NCI-H446 treated with DMSO at 0.1 percent for 48 hours (cell line): ENCODE data around the gene RTF1.

Experiments
- DNase-seq: peaks from one replicate; lab custom pipeline; 2025; lab: John Stamatoyannopoulos, UW

The RTF1 gene

DNA sequence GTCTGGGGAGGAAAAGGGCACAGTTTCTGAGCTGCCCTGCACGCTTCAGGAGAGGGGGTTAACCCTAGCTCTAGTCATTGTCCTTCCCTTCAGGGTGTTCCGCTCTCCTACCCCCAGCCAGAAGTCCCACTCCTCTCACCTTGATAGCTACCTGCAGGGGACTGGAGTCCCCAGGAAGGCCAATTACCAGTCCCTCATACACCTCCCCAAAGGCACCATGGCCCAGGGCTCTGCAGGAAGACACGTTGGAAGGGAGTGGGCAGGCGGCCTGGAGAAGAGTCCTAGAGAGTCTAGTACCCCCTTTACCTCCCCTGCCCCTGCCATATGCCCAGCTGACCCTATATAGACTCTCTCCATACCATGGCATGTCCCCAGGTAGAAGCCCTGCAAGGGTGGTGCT lies 88.9 kb downstream of the RTF1 start:
- DNase-seq = no peak

DNA sequence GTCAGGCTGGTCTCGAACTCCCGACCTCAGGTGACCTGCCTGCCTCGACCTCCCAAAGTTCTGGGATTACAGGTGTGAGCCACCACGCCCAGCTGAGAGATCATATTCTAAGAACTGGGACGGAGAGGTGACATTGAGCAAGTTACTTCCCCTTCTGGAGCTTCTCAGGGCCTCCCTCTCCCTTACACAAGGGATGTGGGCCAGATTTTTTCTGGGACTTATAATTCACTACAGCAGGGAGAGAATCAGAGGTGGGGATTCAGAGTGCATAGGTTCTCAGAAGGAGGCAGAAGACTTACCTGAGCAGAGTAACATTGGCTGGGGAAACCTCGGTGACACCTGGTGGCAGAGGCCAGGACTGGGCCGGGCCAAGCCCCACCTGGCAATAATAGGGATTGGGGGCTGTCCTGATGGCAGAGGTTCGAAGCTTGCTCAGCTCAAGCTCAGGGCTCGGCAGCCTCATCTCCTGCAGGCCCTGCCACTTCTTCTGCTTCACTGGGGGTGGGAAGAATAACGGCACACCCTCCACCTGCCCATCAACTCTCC lies 90.0 kb downstream of the RTF1 start:
- no peak for DNase-seq

DNA sequence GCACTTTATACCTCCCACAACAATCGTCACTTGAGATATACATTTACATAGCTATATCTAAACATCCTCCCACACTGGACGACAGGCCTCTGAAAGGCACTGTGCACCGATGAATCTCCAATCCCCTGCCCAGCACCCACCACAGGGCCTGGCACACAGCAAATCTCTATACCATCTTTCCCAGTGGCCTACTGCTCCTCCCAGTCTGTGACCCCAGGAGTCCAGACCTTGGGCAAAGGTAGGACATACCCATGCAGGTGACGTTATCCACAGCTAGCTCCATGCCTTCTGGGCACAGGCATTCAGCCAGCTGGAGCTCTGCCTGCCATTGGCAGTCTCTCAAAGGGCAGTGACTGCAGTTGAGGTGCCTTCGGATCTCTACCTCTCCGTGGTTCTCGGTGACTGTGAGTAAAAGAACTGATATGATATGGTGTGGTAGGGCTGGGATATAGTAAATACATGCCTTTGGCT lies 91.0 kb downstream of the RTF1 start:
- no peak for DNase-seq

DNA sequence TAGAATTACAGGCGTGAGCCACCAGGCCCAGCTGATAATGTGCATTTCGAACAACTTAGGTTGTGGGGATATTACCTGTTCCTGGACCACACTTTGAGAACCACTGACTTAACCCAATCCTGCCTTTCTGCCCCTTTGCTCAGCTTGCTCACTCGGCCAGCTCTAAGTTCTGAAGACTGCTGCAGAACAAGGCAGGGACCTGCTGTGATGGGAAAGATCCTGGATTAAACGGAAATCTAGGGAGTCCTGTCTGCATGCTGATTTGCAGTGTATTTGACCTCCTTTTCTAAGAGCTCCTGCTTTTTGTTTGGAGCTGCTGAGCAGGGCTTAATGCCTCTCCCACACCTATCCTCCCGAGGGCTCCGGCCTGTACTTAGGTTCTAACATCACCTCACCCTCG lies 93.8 kb downstream of the RTF1 start:
- no peak for DNase-seq

DNA sequence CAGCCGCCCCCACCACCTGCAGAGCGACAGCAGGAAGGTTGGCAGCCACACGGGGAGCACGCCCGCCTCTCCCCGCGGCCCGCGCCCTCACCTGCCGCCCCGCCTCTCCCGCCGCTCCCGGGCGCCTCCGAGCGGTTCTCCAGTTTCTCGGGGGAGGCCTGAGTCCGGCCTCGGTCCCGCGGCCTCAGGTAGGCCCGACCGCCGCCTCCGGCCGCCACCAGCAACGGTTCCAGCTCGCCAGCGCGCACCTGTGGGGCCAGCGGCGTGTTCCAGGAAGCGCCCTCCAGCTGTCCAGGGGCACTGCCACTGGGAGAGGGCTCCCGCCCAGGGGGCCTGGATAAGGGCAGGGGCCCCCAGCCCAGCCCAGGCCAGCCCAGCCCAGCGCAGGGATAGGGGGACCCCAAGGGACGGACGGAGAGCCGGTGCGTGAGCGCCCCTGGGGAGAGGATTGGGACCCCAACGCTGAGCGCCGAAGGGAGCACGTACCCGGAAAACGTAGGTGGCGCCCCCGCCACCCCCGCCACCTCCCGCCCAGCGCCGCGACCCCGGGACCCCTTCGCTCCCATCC lies 94.5 kb downstream of the RTF1 start:
- no peak for DNase-seq

DNA sequence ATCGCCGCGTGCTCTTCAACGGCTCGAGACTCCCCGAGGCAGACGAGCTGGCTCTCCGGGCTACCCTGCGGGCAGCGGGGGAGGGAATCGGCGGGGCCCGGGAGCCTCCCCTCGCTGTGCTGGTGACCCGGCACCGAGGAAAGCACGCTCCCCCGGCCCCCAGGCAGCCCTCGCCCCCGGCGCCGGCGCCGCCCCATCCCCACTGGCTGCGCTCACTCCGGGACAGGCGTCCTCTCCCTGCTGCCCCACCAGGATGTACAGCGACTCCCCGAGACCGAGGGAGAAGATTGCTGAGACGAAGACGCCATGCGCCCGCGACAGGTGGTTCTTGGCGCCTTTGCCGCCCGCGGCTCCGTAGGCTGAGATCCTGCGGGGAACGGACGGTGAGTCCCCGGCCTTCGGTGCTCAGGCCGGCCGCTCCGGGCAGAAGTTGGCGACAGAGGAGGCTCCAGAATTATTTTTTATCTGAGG lies 95.0 kb downstream of the RTF1 start:
- no peak for DNase-seq

DNA sequence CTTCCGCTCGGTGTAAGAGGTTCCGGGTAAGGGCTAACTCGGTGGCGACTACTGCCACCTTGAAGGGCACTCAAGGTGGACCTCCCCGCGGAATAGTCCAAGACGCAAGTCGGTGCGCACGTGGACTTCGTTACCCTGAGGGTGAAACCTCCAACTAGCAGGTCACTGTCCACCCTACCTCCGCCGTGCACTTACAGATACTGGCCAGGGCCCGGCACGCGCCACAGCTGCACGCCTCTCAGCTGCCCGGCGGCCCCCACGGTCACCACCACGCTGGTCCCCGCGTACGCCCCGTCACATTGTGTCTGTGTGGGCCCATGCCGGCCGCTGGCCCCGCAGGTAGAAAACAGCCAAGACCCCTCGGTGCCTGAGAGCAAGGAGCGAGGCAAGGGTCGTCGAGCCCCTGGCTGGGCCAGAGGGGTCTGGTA lies 95.6 kb downstream of the RTF1 start:
- no peak for DNase-seq

DNA sequence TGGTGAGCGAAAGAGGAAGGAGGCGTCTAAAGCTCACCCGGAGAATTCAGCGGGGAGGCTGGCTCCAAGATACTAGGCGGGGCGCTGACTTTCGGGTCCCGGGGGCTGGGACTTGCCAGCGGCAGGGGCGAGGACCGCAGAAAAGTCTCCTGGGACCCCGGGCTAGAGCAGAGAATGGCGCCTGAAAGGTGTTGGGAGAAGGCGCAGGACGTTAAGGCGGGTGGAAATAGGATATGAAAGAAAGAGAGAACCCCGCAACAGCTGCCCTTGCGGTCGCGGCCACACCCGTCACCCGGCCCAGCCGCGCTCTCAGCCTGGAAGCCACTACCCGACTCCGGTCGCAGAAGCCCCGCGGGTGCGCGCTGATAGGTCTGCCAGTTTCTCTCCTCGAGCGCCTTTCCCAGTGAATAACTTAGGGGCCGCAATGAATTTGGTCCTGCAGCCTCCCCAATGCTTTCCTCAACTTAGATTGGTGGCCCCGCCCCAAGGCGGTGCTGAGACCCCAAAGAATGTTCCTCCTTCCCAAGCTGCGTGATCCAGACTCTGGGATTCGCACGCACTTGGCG lies 96.1 kb downstream of the RTF1 start:
- DNase-seq = no peak

DNA sequence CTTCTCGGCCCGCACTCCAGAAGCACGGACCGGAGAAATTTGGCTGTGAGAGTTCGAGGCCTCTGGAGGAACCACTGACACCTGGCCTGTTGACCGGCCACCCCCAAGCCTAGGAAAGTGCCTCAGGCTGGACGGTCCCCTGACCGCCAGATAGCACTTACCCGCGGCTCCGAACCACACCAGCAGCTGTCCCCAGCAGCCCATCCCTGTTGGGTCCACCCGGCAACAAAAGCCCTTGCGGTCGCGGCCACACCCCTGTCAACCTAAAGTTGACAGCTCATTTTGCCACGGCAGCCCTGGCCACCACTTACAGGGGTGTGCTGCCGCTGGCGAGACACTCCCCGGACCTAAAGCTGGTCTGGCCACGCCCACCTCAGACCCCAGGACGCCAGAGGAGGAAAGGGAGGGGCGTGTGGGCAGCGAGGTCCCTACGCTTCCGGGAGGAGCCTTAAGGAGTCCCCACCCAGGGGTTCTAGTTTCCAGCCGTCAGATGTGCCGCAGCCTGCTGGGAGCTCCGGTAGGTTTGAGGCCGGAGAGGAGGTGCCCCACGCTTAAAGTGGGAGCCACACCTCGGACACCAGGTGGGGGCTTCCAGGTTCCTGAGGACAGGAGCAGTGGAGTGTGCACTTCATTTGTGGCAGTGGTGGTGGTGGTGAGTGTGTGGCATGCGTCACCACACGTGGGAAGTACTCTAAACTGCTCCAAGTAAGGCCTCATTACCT lies 96.8 kb downstream of the RTF1 start, which contains the start of gene LTK:
Gene LTK (minus strand): TSS at position 322 of the 722 bp plus-strand sequence. CDS start 118 bp downstream, at position 204.
- no peak for DNase-seq

DNA sequence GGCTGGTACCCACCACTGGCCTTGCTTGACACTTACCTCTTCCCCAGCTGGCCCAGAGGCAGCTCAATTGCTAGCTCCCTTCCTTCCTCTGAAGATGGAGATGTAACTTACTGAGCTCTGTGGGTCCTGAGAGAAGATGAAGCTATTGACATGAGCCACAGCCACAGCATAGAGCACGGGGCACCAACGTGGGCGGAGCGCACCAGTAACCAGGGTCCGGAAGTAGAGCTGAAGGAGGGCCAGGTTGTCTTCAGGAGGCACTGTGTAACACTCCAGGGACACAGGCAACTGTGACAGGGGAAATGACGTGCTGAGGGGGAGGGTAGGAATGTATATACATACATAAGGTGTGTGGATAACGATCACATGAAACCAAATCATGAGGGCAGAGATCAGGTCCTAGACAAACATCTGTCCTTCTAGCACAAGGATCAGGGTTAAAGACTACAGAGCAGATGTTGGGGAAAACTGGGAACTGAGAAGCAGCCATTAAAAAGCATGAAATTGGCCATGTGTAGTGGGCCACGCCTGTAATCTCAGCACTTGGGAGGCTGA lies 101.1 kb downstream of the RTF1 start:
- DNase-seq = no peak

DNA sequence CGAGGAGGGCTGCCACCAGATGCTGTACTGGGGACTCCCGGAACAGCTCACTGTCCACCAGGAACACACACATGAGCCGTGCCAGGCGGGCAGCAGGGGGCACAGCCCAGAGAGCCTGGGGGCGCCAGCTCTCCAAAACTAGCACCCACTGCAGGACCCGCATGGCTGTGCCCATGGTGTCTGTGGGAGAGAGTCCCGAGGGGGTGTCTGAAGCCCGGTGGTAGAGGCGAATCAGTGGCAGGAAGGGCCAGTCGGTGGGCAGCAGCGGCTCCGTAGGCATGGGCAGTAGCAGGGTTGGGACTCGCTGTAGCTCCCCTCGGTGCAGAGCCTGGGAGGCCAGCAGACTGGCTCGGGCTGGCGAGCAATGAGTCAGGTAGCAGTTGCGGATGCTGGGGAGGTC lies 103.7 kb downstream of the RTF1 start:
- no peak for DNase-seq

DNA sequence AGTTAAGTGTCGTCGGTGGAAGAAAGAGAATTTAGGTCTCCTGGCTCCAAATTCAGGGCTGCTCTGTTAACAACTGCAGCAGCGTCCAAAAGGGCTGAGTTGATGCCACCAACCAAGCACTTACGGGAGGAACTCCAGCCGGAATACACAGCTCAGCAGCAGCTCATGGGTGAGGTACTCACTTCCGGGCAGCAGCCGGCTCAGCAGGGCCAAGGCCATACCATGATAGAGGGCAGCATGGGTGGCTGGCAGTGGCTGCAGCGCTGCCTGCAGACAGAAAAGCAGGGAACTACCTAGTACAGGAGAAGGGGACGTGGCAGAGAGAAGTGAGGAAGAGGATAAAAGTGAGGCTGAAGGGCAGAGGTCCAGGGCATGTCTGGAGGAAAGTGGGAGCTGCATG lies 104.7 kb downstream of the RTF1 start:
- DNase-seq = no peak

DNA sequence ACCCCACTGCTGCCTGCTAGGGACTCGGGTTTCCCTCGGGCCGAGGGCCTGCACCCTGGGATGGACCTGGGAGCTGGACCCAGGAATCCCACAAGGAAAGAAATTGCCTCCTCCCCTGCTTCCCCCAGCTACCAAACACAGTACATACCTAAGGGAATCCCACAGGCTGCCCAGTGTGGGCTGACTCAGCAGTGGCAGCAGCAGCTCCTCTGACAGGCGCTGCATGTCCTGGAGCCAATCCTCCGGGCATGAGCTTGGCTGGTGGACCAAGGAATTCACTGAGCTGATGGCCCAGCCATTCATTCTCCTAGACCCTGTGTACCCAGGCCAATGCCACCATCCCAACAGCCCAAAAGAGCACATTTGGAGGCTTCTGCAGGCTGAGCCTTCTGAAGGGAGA lies 106.2 kb downstream of the RTF1 start:
- DNase-seq = no peak

DNA sequence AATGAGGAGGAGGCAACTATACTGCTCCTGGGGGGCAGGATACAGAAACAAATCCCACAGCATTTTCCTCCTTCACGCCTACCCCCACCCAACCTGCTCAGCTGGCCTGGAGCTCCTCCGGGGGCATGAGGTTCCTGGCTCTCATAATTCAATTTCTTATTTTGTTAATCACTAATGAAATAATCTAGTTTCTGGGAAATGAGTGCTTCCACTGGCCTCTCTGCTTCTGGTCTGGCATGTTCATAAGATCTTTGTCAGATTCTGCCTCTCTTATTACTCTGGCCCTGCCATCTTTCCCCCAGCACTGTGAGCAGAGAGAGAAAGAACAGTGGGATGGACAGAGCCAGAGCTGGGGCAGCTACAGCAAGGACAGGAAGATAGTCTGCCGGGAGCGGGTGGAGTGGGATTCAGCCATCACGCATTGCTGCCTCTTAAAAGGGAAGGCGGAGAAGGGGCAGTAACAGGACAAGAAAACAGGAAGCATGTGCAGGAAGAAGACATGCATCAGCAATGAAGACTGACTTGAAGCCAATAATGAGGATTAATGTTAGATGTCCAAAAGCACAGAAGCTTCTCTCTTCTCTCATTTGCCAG lies 113.6 kb downstream of the RTF1 start:
- DNase-seq = no peak
